ENCODE data around the gene SYPL2.

SYPL2 gene

GRCh38 chr1:109517337-109517736 is 51.0 kb downstream of the SYPL2 start:
- TF ChIP-seq CTCF (IDR thresholded peaks at IDR 0.05; ENCODE audit: borderline replicate concordance, control extremely low read depth, extremely low read depth, insufficient read depth, missing control alignments): no peak
- in situ Hi-C loops (cut with MboI; ENCODE audit: low sequenced_read_pairs, unreplicated experiment): no loop called here
- DNase-seq (ENCODE audit: low spot score): no peak

GRCh38 chr1:109521002-109521951 is 54.9 kb downstream of the SYPL2 start:
- DNase-seq (ENCODE audit: low spot score): no peak
- in situ Hi-C loops (cut with MboI; ENCODE audit: low sequenced_read_pairs, unreplicated experiment): no loop called here
- TF ChIP-seq CTCF (IDR thresholded peaks at IDR 0.05; ENCODE audit: borderline replicate concordance, control extremely low read depth, extremely low read depth, insufficient read depth, missing control alignments): no peak

- TF ChIP-seq CTCF (IDR thresholded peaks at IDR 0.05; ENCODE audit: borderline replicate concordance, control extremely low read depth, extremely low read depth, insufficient read depth, missing control alignments): no peak
- in situ Hi-C loops (cut with MboI; ENCODE audit: low sequenced_read_pairs, unreplicated experiment): no loop called here
These were observed 55.7 kb downstream of the SYPL2 start for GRCh38 chr1:109522026-109522425.

GRCh38 chr1:109523706-109524105 is 57.4 kb downstream of the SYPL2 start:
- TF ChIP-seq CTCF (IDR thresholded peaks at IDR 0.05; ENCODE audit: borderline replicate concordance, control extremely low read depth, extremely low read depth, insufficient read depth, missing control alignments): no peak
- in situ Hi-C loops (cut with MboI; ENCODE audit: low sequenced_read_pairs, unreplicated experiment): no loop called here
- DNase-seq (ENCODE audit: low spot score): no peak

More at GRCh38 chr1:109522026-109522425, 55.7 kb downstream of the SYPL2 start:
- no peak for DNase-seq (ENCODE audit: low spot score)

GRCh38 chr1:109527098-109527811 is 60.9 kb downstream of the SYPL2 start:
- no peak for TF ChIP-seq CTCF (IDR thresholded peaks at IDR 0.05; ENCODE audit: borderline replicate concordance, control extremely low read depth, extremely low read depth, insufficient read depth, missing control alignments)
- in situ Hi-C loops (cut with MboI; ENCODE audit: low sequenced_read_pairs, unreplicated experiment): no loop called here
- DNase-seq (ENCODE audit: low spot score): peak; percentile 71

GRCh38 chr1:109527846-109528695 is 61.7 kb downstream of the SYPL2 start:
- in situ Hi-C loops (cut with MboI; ENCODE audit: low sequenced_read_pairs, unreplicated experiment): no loop called here
- no peak for TF ChIP-seq CTCF (IDR thresholded peaks at IDR 0.05; ENCODE audit: borderline replicate concordance, control extremely low read depth, extremely low read depth, insufficient read depth, missing control alignments)
- DNase-seq (ENCODE audit: low spot score): no peak
